ENCODE results near the gene SEZ6.

SEZ6 gene

DNA sequence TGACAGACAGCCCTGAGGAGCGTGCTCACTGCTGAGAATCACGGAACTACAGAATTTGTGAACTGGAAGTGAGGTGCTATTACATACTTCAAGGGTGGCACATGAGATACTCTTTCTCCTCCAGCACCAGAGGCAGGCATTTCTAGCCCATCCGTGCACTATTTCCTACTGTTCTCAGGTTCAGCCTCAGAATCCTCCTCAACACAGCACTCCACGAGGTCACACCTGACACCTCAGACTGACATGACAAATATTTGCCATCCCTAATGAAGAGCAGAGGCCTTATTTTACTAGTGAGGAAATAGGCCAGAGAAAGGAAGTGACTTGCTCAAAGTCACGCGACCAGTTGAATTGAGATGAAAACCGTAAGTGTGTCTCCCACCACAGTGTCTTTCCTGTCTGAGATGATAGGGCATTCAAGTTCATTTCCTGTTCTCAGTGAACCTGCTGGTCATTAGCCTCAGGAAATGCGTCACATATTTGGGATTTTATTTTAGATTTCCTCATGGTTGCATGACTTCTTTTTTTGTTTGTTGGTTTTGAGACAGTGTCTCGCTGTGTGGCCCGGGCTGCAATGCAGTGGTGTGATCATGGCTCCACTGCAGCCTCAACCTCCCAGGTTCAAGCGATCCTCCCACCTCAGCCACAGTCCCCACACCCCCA, 23.6 kb downstream of the SEZ6 start:
- H3K9me3 ChIP-seq (ENCODE audit: insufficient read depth, low read length), result no peaks in the 10 kb centered on the region
- peaks cover 4% of the 10 kb centered on the region for H3K4me1 ChIP-seq (ENCODE audit: low read length)
- H4K20me1 ChIP-seq (ENCODE audit: insufficient read depth, low read length), result no peaks in the 10 kb centered on the region
- no peaks in the 10 kb centered on the region for H3K36me3 ChIP-seq (replicated peaks; ENCODE audit: low read depth, low read length)
- H3K9ac ChIP-seq (ENCODE audit: low read length), result no peak overlapping the region
- peaks cover 12% of the 10 kb centered on the region; the same call in 1 of the 2 replicates for H3K27me3 ChIP-seq (ENCODE audit: low read depth, low read length)
- no peak overlapping the region for H3K27ac ChIP-seq (ENCODE audit: low read length)
- no peak overlapping the region for H3K4me2 ChIP-seq (ENCODE audit: low read length)
- H3K79me2 ChIP-seq (ENCODE audit: low read length), result no peaks in the 10 kb centered on the region
- no peak overlapping the region for H3K4me3 ChIP-seq (ENCODE audit: low read length)
- TF ChIP-seq, protein P1, sequence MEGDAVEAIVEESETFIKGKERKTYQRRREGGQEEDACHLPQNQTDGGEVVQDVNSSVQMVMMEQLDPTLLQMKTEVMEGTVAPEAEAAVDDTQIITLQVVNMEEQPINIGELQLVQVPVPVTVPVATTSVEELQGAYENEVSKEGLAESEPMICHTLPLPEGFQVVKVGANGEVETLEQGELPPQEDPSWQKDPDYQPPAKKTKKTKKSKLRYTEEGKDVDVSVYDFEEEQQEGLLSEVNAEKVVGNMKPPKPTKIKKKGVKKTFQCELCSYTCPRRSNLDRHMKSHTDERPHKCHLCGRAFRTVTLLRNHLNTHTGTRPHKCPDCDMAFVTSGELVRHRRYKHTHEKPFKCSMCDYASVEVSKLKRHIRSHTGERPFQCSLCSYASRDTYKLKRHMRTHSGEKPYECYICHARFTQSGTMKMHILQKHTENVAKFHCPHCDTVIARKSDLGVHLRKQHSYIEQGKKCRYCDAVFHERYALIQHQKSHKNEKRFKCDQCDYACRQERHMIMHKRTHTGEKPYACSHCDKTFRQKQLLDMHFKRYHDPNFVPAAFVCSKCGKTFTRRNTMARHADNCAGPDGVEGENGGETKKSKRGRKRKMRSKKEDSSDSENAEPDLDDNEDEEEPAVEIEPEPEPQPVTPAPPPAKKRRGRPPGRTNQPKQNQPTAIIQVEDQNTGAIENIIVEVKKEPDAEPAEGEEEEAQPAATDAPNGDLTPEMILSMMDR (IDR thresholded peaks at IDR 0.05; ENCODE audit: low read depth, low read length), result no peak
- no peak for TF ChIP-seq EZH2phosphoT487 (IDR thresholded peaks at IDR 0.05; ENCODE audit: low read depth)
- H2AFZ ChIP-seq (ENCODE audit: low read depth, low read length), result no peak overlapping the region

DNA sequence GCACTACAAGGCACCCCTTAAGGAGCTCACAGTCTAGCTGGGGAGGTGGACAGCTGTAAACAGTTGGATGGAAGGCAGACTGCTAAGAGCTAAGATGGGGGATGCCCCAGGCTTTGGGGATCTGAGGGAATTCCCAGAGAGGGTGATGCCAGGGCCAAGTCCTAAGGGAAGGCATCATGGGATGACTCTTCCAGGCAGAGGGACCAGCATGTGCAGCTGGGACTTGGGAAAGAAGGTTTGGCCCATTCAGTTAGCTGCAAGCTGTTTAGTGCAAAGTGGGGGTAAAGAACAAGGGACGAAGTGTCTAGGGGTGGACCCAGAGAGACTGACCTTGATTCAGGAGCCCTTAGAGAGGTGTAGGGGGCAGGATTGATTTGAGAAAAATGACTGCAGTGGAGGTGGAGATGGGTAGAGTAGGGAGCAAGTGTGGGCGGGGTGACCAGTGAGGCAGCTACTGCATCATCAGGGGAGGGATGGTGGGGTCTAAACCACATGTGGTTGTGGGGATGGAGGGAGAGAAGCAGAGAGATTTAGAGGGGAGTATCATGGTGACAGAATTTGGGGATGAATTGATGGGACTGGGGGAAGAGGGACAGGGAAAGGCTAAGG, 27.4 kb downstream of the SEZ6 start:
- Histone ChIP-seq H3K27me3 (ENCODE audit: low read depth, low read length) (peaks cover 14% of the 10 kb centered on the region; the same call in 1 of the 2 replicates), H4K20me1 (ENCODE audit: insufficient read depth, low read length) (no peaks in the 10 kb centered on the region), H3K36me3 (replicated peaks; ENCODE audit: low read depth, low read length) (no peaks in the 10 kb centered on the region), H3K9ac (ENCODE audit: low read length) (no peak overlapping the region), H3K79me2 (ENCODE audit: low read length) (no peaks in the 10 kb centered on the region), H3K9me3 (ENCODE audit: insufficient read depth, low read length) (no peaks in the 10 kb centered on the region), H3K4me1 (ENCODE audit: low read length) (peaks cover 4% of the 10 kb centered on the region), H3K27ac (ENCODE audit: low read length) (no peak overlapping the region), H3K4me2 (ENCODE audit: low read length) (no peak overlapping the region), H3K4me3 (ENCODE audit: low read length) (no peak overlapping the region), H2AFZ (ENCODE audit: low read depth, low read length) (no peak overlapping the region)
- no peak for TF ChIP-seq EZH2phosphoT487 (IDR thresholded peaks at IDR 0.05; ENCODE audit: low read depth)
- TF ChIP-seq, protein P1 (IDR thresholded peaks at IDR 0.05; ENCODE audit: low read depth, low read length), result no peak

DNA sequence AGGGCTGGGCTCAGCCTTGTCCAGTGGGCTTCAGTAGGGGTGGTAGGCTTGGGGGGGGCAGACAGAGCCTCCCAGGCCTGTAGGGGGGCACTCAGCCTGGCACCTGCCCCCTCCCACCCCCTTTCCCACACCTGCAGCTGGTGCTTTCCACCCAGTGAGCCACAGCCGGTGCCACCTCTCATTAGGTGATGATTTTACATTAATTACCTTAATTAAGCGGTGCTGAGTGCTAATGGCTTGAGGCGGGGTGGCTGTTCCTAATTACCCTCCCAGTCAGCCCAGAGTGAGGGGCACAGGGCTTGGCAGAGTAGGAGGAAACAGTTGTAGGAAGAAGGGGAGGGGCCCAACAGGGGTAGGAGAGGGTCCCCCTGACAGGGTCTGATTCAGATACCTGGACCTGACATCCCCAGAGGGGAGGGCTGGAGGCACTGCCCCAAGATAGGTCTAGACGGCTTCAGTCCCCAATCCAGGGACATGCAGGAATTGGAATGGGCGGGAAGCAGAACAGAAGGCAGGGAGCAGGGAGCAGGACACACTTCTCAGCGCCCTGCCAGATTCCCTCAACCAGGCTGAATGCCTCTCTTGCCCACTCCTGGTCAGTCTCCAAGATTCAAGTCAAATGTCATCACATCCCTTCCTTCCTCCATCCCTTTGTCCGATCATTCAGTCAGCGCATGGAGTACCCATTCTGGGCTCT, 28.0 kb downstream of the SEZ6 start:
- peaks cover 14% of the 10 kb centered on the region; the same call in 1 of the 2 replicates for H3K27me3 ChIP-seq (ENCODE audit: low read depth, low read length)
- H3K9ac ChIP-seq (ENCODE audit: low read length), result no peak overlapping the region
- no peak overlapping the region for H3K4me3 ChIP-seq (ENCODE audit: low read length)
- H2AFZ ChIP-seq (ENCODE audit: low read depth, low read length), result no peak overlapping the region
- H3K79me2 ChIP-seq (ENCODE audit: low read length), result no peaks in the 10 kb centered on the region
- H4K20me1 ChIP-seq (ENCODE audit: insufficient read depth, low read length), result no peaks in the 10 kb centered on the region
- H3K4me1 ChIP-seq (ENCODE audit: low read length), result peaks cover 4% of the 10 kb centered on the region
- no peaks in the 10 kb centered on the region for H3K9me3 ChIP-seq (ENCODE audit: insufficient read depth, low read length)
- H3K4me2 ChIP-seq (ENCODE audit: low read length), result no peak overlapping the region
- no peaks in the 10 kb centered on the region for H3K36me3 ChIP-seq (replicated peaks; ENCODE audit: low read depth, low read length)
- H3K27ac ChIP-seq (ENCODE audit: low read length), result no peak overlapping the region
- no peak for TF ChIP-seq EZH2phosphoT487 (IDR thresholded peaks at IDR 0.05; ENCODE audit: low read depth)
- TF ChIP-seq, protein P1 (IDR thresholded peaks at IDR 0.05; ENCODE audit: low read depth, low read length), result no peak

DNA sequence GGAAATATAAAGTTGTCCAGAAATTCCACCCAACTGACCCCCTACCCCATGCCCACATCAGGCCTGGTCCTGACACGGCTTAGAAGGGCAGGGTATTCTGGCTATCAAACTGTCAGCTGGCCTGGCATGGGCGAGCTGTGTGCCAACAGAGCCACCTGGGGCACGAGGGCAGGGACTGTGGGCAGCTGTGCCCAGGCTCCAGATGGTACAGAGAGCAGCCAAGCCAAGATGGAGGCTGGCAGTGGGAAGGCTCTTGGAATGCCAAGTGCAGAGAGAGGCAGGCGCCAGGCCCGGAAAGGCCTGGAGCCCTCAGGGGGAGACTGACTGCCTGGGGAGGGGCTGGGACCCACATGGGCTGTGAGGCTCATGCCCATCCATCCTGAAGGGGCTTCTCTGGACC, 30.2 kb downstream of the SEZ6 start:
- TF ChIP-seq EZH2phosphoT487 (IDR thresholded peaks at IDR 0.05; ENCODE audit: low read depth), result no peak
- TF ChIP-seq, protein P1 (IDR thresholded peaks at IDR 0.05; ENCODE audit: low read depth, low read length), result no peak
- Histone ChIP-seq H3K79me2 (ENCODE audit: low read length) (no peaks in the 10 kb centered on the region), H3K27ac (ENCODE audit: low read length) (no peak overlapping the region), H3K4me3 (ENCODE audit: low read length) (no peak overlapping the region), H3K4me1 (ENCODE audit: low read length) (no peaks in the 10 kb centered on the region), H3K27me3 (ENCODE audit: low read depth, low read length) (peaks cover 14% of the 10 kb centered on the region; the same call in 1 of the 2 replicates), H3K36me3 (replicated peaks; ENCODE audit: low read depth, low read length) (no peaks in the 10 kb centered on the region), H2AFZ (ENCODE audit: low read depth, low read length) (no peak overlapping the region), H3K4me2 (ENCODE audit: low read length) (no peak overlapping the region), H3K9ac (ENCODE audit: low read length) (no peak overlapping the region), H4K20me1 (ENCODE audit: insufficient read depth, low read length) (no peaks in the 10 kb centered on the region), H3K9me3 (ENCODE audit: insufficient read depth, low read length) (no peaks in the 10 kb centered on the region)

All from OCI-LY3 (cell line).